Right renal cortex interstitium (tissue), 3 donors: ENCODE results near the gene TLE3. TPM values are rescaled to one million over a fixed set of nuclear protein-coding genes. Genes with fewer than 3 reads are reported as not detected.
A peak's percentile ranks its signal among the peaks of the same experiment; 100 is the strongest.
"Not testable (repeated sequence)": the region's sequence is repeated elsewhere in the genome, so short reads cannot be mapped to it uniquely, and the experiment has no call there.

ENCODE experiments used
- DNase-seq, 3 donors: peaks; one replicate each; pipeline ENCODE4 v3.0.0-alpha.2; 2013; ENCODE audit warnings: low read depth in 3 of 3, low spot score in 2 of 3
- polyA plus RNA-seq, 3 donors: library from polyadenylated mRNA; unstranded; fragments of 120-200 nt; gene quantifications; one replicate each; pipeline ENCODE4 v1.2.1, GENCODE V29; 2013; ENCODE audit not compliant: insufficient read length in 3 of 3

Gene TLE3
- polyA plus RNA-seq, 3 donors, result 32.1 to 35.5 (median 35.1) TPM

DNA sequence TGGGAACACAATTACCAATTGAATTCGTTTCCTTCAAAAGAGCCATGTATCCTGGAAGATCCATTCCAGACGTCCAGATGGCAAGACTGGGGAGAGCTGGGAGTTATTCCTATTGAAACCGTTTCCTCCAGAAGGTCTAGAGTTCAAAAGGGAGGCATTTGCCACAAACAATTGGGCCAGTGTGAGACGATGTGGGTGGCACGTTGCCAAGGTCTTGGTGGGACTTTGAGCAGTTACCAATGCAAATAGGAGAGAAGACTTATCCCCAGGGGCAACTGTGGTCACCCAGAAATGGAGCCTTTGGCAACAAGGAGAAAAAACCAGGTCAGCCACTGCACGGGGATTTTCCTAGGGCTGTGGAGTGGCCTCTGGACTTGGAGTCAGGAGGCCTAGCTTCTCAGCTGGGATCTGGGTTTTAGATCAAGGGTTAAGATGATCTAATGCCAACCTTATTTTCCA is 29.6 kb upstream of the TLE3 start:
- DNase-seq, result no peak

DNA sequence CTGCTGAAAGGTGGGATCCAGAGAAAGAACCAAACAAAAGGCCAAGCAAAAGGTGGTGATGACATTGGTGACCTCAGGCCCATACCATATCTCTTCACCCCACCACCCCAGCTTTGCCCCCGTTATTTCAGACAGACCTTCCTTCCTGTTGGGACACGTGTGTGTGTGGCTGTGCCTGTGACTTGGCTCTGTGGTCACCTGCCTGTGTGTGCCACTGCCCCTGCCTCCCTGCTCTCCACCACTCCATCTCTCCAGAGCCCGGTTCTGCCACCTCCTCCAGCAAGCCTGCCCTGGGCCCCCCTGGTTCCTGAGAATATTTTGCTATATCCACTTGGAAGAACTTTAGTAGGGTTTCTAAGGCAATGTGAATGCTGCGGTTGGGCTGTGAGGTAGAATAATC is 28.6 kb upstream of the TLE3 start:
- no peak for DNase-seq

DNA sequence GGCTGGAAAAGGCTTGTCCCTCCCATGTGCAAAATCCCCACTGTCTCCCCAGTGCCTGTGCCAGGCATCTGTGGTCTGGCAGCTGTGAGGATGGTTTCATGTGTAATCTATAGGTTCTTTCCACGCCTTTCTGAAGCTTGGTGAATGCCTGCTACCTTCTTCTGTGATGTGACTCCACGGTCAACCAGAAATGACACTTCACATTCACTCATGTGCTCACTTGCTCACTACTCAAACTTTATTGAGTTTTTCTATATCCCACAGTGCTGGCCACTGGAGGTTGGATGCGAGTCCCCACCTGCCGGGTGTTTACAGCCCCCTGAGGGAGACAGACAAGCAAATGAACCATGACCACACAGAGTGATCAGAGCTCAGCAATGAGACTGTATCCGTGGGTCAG is 27.9 kb upstream of the TLE3 start:
- DNase-seq, result no peak

DNA sequence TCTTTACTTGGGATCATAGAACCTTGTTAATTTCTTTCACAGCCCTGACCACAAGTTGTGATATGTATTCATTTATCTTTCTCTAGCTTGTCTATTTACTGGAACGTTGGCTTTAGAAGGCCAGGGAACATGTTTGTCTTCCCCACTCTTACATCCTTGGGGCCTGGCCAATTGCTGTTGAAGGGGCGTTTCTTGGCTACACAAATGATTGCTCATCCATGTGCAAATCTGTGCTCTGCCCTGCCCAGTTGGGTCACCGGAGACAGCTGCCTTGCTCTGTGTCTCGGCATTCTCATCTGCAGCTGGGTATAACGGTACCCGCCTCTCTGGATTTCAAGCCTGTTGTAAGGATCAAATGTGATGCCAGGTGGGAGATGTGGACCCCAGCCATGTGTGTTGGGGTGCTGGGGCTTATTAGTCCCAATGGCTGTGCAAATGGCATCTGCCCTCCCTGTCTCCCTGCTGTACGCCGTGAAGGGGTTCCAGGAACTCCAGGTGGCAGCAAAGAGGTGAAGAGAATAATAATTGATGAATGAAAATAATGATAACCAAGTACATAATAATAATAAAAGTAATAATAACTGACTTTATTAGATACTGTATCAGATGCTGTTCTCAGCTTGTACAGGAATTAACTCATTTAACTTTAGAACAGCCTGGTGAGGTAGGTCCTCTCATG is 24.0 kb upstream of the TLE3 start:
- no peak for DNase-seq

DNA sequence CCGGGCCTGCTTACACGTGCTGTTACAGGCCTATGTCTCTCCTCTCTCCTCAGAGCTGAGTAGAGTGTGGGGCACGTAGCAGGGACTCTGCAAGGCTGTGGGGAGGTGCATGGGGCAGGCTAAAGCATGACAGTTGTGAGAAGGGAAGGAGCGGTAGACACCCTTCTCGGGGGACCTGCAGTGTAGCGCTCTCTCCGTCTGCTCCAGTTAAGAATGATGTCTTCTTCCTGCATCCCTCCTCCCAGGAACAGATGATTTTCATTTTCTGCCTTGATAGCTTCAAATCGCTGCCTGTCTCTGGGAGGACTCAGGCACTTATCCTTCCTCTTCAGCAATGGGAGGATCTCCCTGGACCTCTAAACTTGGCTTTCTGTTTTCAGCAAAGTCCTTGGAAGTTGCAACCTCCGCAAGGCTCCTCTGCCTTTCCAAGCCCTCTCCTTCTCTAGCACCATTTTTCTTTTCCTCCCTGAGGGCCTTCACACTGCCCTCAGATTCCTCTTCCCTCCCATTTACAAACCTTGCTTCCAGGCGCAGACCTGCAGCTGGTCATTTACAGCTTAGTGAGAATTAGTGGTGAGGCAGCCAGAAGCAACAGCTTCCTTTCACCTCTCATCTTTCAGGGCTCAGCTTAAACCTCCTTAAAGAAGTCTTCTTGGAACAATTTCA is 23.4 kb upstream of the TLE3 start:
- no peak for DNase-seq

DNA sequence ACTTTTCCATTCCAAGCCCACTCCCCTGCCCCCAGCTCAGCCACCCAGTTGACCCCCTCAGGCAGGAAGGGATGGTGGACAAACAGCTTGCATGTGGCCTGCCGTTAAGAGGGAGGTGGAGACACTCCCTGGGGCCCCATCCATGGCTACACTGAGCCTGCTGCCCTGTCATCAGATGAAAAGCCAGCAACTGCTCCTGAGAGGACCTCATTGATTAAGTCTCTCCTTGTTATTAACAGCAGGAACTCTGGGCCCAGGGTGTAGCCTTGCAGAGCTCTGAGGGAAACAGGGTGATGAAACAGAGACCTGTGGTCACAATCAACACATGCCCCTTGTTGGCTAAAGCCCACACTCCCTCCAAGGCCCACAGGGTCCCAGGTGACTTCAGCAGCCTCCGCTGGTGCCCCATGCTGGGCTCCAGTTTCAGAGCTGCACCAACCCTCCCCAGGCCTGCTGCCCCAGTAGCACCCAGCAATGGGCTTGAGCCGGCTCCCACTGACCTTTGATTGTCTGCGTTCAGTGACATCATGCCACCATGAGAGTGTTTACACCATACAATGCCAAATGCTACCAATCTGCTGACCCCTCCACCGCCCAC is 22.3 kb upstream of the TLE3 start:
- no peak for DNase-seq

DNA sequence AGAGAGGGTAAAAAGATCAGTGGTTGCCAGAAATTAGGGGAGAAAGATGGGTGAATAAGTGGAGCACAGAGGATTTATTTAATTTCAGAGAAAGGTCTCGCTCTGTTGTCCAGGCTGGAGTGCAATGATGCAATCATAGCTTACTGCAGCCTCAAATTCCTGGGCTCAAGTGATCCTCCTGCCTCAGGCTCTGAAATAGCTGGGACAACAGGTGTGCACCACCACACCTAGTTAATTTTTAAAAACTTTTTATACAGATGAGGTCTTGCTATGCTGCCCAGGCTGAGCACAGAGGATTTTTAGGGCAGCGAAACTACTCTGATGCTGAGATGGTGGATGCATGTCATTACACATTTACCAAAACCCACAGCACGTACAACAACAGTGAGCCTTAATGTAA is 20.9 kb upstream of the TLE3 start:
- no peak for DNase-seq

DNA sequence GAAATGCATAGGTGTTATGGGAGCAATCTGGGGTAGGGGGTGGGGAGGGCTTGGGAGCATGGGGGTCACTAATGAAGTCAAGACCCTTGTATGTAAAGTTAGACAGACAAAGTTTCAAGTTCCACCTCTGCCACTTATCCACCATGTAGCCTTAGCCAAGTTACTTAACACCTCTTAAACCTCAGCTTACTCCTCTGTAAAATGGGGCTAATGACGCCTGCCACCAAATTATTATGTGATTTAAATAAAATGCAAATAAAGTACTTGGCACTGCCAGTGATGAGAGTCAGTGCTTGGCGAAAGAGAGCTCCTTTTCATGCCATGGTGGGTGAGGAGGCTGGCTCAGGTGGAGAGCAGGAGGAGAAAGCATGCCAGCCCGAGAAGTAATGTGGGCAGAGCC is 18.6 kb upstream of the TLE3 start:
- DNase-seq, result no peak

DNA sequence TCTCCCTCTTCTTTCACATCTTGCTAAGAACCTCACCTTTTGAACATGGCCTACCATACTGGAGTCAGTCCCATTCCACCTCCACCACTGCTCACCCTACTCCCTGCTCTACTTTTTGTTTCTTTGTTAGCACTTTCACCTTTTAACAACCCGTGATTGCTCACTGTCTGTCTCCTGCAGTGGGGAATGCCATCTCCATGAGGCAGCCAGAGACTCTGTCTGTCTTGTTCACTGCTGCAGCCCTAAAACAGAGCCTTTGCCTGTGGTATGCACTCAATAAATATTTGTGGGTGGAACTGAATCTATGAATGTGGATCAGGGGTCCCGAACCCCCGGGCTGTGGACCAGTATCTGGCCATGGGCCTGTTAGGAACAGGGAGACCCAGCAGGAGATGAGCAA is 16.5 kb upstream of the TLE3 start:
- DNase-seq, result no peak

DNA sequence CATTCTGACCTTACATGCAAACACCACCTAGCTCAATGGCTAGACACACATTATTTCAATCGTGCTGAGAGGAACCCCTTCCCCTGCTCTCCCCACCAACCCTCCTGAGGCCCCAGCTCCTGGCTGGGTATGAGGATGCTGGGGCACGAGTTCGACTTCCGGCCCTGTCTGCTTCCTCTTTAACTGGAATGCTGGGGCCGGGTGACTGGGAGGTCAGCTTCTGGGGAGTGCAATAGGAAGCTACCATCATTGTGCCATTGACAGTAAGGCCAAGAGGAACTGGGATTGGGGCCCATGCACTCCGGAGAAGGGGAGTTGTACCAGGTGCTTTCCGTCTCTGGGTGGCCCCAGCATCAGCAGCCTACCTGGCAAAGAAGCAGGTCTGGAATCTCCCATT is 15.6 kb upstream of the TLE3 start:
- DNase-seq, result no peak

DNA sequence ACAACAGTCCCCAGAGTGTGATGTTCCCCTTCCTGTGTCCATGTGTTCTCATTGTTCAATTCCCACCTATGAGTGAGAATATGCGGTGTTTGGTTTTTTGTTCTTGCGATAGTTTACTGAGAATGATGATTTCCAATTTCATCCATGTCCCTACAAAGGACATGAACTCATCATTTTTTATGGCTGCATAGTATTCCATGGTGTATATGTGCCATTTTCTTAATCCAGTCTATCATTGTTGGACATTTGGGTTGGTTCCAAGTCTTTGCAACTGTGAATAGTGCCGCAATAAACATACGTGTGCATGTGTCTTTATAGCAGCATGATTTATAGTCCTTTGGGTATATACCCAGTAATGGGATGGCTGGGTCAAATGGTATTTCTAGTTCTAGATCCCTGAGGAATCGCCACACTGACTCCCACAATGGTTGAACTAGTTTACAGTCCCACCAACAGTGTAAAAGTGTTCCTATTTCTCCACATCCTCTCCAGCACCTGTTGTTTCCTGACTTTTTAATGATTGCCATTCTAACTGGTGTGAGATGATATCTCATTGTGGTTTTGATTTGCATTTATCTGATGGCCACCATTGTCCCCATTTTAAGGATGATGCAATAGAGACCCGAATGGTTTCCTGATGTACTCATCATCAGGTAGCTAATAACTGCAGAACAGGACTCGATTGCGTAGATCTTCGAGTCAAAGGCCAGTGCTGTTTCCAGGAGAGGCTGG is 15.0 kb upstream of the TLE3 start:
- DNase-seq, result not testable (repeated sequence)

DNA sequence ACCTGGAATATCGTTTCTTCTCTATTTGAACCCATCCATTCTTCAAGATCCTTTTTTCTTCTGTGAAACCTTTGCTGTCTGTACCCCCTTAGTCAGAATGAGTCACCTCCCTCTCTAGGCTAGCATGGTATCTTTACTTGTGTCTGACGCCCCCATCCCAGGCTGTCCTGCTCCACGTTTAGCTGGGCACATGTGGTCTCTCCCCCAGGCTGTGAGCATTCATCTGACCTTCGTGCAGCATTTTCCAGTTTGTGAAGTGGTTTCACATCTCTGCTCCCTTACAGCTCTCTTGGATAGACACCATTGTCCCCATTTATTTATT is 14.3 kb upstream of the TLE3 start:
- no peak for DNase-seq

DNA sequence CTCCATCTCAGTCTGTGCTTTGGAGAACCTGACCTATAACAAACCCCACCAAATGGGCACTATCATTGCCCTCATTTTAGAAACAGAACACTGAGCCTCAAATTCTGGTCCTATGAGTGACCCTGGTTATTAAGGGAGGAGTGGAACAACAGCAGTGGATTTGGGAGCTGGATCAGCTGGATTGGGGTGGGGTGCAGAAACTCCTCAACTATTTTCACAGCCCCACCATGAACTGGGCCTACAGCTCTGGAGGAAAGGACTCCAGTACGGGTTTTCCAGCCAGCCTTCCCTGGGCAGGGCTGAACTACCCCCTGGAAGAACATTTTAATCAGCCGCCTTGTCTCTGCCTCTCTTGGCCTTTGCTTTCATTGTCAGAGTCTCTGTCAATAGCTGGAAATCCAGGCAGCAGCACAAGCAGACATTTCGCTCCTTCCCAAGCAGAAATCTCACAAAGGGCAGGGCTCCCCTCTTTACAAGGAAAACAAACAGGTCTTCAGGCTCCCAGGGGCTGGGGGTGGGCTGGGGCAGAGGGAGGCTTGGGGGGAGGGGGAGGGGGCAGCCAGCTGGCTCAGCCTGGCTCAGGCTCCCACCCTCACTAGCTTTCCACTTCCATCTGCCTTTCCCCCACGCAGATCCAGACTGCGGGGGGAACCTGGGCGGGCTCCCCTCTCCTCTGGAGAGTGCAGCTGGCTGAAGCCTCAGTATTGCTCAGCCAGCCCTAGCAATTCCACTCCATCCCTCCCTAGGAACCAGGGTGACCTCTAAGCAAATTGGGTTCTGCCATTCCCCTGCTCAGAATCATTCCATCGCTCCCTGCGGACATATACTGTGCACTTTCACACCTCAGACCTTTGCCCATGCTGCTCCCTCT is 13.7 kb upstream of the TLE3 start:
- peak in 1 of 3 donors; percentile 85 for DNase-seq

DNA sequence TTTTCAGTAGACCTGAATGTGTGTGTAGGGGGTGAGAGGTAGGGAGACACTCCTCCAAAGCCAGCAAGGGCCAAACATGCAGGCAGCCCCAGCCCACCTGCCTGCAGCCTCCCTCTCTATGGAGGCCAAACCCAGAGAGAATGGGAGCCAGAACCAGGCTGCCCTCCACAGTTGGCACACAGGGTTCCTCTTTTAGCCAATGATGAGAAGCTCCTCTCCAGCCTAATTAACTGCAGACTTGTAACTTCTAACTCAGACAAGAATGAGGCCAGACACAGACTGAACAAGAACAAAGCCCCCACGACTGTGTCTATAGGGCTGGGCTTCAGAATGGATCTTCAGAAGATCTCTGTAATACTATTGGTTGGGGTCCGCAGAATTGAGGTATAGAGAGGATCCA is 12.3 kb upstream of the TLE3 start:
- no peak for DNase-seq

DNA sequence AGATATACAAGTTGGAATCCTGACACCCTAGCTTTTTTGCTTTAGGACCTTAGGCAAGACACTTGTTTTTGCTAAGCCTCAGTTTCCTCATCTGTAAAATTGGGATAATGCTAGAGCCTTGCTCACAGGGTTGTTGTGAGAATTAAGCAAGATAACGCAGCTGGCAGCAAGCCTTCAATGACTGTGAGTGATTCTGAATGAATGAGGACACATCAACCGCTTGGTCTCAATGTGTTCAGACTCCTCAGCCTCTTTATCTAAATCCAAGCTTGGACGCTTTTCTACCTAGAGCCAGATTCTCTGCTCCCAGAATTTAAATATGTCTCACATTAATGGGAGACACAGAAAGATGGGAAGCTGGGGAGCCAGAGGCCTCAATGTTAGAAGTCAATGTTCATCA is 11.8 kb upstream of the TLE3 start:
- no peak for DNase-seq

DNA sequence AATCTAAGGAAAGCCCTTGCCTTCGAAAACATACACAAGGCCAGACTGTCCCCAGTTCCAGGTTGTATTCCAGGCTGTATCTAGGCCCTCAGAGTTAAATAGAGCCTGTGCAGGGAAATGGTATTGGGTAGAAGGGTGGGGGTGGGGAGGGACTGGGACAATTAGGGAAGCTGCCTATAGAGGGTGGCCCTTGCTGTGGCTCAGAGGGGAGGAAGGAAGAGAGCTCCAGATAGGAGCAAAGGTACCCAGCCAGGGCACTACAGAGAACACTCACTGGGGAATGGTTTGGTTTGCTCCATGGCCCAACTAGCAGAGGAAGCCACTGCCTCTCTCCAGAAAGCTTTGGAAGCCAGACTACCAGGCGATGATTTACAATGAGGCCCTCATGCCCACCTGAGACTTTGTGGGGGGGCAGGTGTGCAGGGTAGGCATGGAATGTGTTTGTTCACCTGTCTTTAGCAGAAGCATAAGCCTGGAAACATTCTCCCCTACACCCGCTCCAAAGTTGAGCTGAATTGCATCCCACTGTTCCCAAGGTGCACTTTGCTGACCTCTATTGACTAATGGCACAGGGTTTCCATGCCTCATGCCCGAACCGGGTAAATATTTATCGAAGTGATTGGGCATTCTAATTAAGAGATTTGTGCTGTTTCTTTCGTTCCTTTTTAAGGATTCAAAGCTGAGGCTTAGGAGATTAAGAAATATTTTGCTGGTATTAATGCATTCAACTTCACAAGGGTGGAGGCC is 6.3 kb upstream of the TLE3 start:
- no peak for DNase-seq

DNA sequence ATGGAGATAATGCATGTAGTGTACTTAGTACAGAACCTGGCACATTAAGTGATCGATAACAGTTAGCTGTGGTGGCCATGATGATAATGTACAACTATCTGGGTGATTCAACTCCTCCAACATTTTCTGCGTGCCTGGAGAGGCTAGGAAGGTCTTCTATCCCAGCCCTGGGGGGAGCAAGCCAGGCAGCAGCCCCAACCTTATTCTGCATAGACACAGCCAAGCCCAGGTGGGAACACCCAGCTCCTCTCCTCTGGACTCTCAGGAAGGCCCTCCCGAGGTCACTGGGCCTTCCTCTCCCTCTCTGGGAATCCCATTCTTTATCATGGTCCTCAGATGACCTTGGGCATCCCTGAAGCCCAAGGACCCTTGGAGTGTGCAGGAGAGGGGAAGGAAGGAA is 5.1 kb upstream of the TLE3 start:
- DNase-seq, result no peak

DNA sequence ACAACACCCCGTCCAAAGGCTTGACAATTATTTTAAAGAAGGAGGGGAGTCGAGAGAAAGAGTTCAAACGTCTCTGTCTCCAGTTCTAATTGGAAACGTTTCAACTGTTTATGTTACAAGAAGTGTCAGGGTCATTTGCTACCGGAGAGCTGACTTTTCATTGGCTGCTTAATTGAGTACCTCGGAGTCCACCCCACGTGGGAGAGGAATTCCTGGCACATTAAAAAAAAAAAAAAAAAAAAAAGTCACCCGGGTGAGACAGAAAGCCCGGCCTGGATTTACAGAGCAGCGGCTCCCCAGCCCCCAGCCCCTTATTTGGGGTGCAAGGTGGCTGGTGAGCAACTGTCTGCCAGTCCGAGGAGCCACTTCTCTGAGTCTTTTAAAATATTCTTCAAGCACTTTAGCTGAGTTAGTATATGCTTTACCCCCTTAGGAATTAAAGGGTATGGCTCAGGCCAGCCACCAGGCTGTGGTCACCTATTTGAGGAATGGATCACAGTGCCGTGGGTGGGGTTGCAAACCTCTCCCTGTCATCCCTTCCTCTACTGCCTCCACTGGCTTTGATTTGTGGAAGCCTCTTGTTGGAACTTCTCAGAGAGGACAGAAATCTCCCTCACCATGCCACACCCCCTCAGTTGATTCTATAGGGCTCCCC is 3.9 kb upstream of the TLE3 start:
- peak; percentile 87 to 94 (median 94) for DNase-seq

DNA sequence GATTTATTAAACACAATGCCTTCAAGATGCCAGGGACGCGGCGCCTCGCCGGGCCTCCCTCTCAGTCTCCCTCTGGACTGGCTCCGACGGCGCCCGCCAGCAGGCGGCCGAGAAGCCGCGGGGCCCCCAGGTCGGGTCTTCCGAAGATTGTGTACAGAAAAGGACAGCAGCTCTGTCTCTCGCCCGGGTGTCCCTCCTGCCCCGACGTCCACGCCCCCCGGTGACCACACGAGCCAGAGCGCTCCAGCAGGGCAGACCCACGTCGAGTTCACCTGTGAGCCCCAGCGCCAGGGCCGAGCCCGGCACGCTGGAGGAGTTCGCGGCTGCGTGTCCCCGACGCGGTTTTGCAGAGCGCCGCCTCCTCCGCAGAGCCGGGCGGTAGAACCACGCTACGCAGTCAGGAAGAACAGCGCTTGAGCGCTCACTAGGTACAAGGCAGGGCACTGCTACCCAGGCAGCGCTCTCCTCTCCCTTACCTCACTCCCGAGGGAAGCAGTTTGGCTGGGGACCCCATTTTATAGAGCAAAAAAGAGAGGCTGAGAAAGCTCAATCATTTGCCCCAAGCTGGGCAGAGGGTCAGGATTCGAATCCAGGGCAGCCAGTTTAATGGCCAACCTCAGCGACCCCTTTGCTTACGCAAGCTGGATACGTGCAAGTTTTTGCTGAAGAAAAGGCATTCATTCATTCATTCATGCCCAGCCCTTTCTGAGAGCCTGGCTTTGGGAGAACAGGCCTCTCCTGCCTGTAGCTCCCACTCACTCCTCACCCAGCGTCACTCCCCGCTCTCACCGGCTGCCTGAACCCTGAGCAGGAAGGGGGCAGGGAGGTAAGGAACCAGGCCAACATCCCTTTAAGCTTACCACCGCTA is 3.0 kb upstream of the TLE3 start:
- DNase-seq, result no peak
